ENCODE results near the gene ZNF839.

Gene ZNF839

DNA sequence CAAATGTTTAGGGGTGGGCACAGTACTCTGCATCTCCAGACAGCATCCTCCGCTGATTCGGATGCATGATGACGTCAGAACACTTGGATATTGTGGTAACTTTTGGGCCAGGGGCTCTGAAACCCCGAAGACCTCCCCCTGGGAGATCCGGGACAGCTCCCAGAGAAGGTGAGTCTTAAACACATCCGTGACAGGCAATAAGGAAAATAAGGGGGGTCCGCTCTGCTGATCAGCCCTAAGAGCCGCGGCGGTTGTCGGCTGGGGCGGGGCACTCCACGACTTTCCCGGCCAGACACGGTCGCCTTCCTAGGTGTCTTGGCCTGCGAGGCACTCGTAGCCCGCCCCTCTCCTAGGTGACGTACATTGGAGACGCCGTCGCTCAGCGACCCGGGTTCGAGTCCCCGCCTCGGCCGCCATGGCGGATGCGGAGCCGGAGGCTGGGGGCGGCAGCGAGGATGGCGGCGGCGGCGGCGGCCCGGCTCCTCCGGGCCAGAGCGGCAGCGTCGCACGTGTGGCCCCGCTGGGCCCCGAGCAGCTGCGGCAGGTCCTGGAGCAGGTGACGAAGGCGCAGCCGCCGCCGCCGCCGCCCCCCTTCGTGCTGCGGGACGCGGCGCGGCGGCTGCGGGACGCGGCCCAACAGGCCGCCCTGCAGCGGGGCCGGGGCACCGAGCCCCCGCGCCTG, at the start of gene ZNF839:
Gene ZNF839, plus strand, starts transcription at position 396 of the 682 bp plus-strand sequence. Its CDS starts 20 bp downstream, at position 416.
- peak within 1 kb of the TSS; percentile 100 for H3K27ac Mint-ChIP-seq (ENCODE audit: low read depth)
- DNase-seq (ENCODE audit: low spot score in 2 of 2) (peak; percentile 92 to 94), ATAC-seq (replicated peaks; ENCODE audit: extremely low read depth, poor library complexity, severe bottlenecking) (peak; percentile 72)
- H3K9me3 Mint-ChIP-seq: no peaks in the 10 kb centered on the region
- H3K36me3 Mint-ChIP-seq (ENCODE audit: insufficient read depth): peaks cover 35% of the 10 kb centered on the region
- no peaks in the 10 kb centered on the region for H3K27me3 Mint-ChIP-seq
- peaks cover 35% of the 10 kb centered on the region for H3K4me1 Mint-ChIP-seq
- peak within 1 kb of the TSS; percentile 92 for H3K4me3 Mint-ChIP-seq

DNA sequence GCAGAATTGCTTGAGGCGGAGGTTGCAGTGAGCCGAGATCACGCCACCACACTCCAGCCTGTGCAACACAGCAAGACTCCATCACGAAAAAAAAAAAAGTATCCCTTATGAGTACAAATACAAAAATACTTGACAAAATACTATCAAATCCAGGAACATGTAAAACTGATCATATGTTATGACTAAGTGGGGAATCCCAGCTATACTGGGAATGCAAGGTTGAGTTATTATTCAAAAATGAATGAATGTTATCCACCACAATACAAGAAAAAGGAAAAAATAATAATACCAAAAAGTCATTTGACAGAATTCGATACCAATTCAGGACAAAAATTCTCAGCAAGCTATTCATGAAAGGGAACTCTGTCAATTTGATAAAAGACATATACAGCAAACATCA, 47.2 kb upstream of the ZNF839 start:
- ATAC-seq (replicated peaks; ENCODE audit: extremely low read depth, poor library complexity, severe bottlenecking) (no peak), DNase-seq (ENCODE audit: low spot score in 2 of 2) (no peak)
- H3K4me1 Mint-ChIP-seq: no peaks in the 10 kb centered on the region
- no peaks in the 10 kb centered on the region for H3K9me3 Mint-ChIP-seq
- H3K27me3 Mint-ChIP-seq: no peaks in the 10 kb centered on the region
- no peak overlapping the region for H3K4me3 Mint-ChIP-seq
- H3K27ac Mint-ChIP-seq (ENCODE audit: low read depth): no peak overlapping the region
- no peaks in the 10 kb centered on the region for H3K36me3 Mint-ChIP-seq (ENCODE audit: insufficient read depth)

- no peaks in the 10 kb centered on the region for H3K36me3 Mint-ChIP-seq (ENCODE audit: insufficient read depth)
Observed at GRCh38 chr14:102275866-102276265, 43.7 kb upstream of the ZNF839 start.

DNA sequence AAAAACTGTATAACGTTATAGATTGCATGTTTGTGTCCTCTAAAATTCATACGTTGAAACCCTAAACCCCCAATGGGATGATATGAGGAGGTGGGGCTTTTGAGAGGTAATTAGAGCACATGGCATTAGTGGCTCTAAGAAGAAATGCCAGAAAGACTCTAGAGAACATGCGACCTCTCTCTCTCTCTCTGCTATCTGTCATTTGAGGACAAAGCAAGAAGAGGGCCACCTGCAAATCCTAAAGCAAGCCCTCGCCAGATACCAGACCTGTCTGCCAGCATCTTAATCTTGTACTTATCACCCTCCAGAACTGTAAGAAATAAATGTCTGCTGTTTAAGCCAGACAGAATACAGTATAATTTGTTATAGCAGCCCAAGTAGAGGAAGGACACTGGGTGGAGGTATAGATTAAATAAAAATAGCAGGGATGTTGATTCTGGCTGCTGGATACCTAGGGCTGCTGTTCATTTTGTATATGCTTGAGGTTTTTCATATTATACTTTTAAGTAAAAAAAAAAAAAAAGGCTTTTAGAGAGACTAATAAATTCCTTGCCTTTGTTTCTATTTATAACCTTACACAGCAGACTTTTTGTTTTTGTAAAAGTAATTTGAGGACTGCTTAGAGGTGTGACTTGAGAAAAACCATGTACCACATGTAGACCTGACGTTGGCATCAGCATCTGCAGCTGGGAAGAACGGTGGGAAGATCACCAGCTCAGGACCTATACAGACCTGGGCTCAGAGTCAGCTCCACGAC, 41.5 kb upstream of the ZNF839 start:
- no peak for ATAC-seq (replicated peaks; ENCODE audit: extremely low read depth, poor library complexity, severe bottlenecking)
- H3K27ac Mint-ChIP-seq (ENCODE audit: low read depth): no peak overlapping the region
- H3K4me1 Mint-ChIP-seq: no peaks in the 10 kb centered on the region
- H3K9me3 Mint-ChIP-seq: no peaks in the 10 kb centered on the region
- no peaks in the 10 kb centered on the region for H3K36me3 Mint-ChIP-seq (ENCODE audit: insufficient read depth)
- no peak overlapping the region for H3K4me3 Mint-ChIP-seq
- H3K27me3 Mint-ChIP-seq: no peaks in the 10 kb centered on the region
- no peak for DNase-seq (ENCODE audit: low spot score in 2 of 2)

More at GRCh38 chr14:102275866-102276265, 43.7 kb upstream of the ZNF839 start:
- Mint-ChIP-seq H3K27me3 (no peaks in the 10 kb centered on the region), H3K4me1 (no peaks in the 10 kb centered on the region), H3K27ac (ENCODE audit: low read depth) (no peak overlapping the region), H3K9me3 (no peaks in the 10 kb centered on the region), H3K4me3 (no peak overlapping the region)
- ATAC-seq (replicated peaks; ENCODE audit: extremely low read depth, poor library complexity, severe bottlenecking) (no peak), DNase-seq (ENCODE audit: low spot score in 2 of 2) (no peak)

- Mint-ChIP-seq H3K9me3 (no peaks in the 10 kb centered on the region), H3K36me3 (ENCODE audit: insufficient read depth) (no peaks in the 10 kb centered on the region), H3K4me1 (no peaks in the 10 kb centered on the region), H3K27ac (ENCODE audit: low read depth) (no peak overlapping the region), H3K4me3 (no peak overlapping the region), H3K27me3 (no peaks in the 10 kb centered on the region)
- ATAC-seq (replicated peaks; ENCODE audit: extremely low read depth, poor library complexity, severe bottlenecking): no peak
- no peak for DNase-seq (ENCODE audit: low spot score in 2 of 2)
Observed at GRCh38 chr14:102278631-102278935, 41.0 kb upstream of the ZNF839 start.

DNA sequence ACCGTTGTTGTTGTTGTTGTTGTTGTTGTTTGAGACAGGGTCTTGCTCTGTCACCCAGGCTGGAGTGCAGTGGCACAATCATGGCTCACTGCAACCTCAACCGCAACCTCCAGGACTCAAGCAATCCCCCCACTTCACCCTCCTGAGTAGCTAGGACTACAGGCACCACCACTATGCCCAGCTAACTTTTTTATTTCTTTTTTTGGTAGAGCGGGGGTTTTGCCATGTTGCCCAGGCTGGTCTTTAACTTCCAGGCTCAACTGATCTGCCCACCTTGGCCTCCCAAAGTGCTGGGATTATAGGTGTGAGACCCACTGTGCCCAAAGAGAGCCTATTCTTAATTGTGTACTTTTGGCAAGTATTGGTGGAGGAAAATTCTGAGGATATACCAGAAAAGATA, 40.3 kb upstream of the ZNF839 start:
- no peak for ATAC-seq (replicated peaks; ENCODE audit: extremely low read depth, poor library complexity, severe bottlenecking)
- Mint-ChIP-seq H3K27ac (ENCODE audit: low read depth) (no peak overlapping the region), H3K9me3 (no peaks in the 10 kb centered on the region), H3K27me3 (no peaks in the 10 kb centered on the region), H3K4me1 (no peaks in the 10 kb centered on the region), H3K36me3 (ENCODE audit: insufficient read depth) (no peaks in the 10 kb centered on the region), H3K4me3 (no peak overlapping the region)
- no peak for DNase-seq (ENCODE audit: low spot score in 2 of 2)

- DNase-seq (ENCODE audit: low spot score in 2 of 2) (no peak), ATAC-seq (replicated peaks; ENCODE audit: extremely low read depth, poor library complexity, severe bottlenecking) (no peak)
- no peak overlapping the region for H3K4me3 Mint-ChIP-seq
- no peaks in the 10 kb centered on the region for H3K27me3 Mint-ChIP-seq
- no peaks in the 10 kb centered on the region for H3K9me3 Mint-ChIP-seq
- H3K4me1 Mint-ChIP-seq: no peaks in the 10 kb centered on the region
- H3K36me3 Mint-ChIP-seq (ENCODE audit: insufficient read depth): no peaks in the 10 kb centered on the region
- H3K27ac Mint-ChIP-seq (ENCODE audit: low read depth): no peak overlapping the region
Observed at GRCh38 chr14:102279688-102280348, 39.7 kb upstream of the ZNF839 start.

DNA sequence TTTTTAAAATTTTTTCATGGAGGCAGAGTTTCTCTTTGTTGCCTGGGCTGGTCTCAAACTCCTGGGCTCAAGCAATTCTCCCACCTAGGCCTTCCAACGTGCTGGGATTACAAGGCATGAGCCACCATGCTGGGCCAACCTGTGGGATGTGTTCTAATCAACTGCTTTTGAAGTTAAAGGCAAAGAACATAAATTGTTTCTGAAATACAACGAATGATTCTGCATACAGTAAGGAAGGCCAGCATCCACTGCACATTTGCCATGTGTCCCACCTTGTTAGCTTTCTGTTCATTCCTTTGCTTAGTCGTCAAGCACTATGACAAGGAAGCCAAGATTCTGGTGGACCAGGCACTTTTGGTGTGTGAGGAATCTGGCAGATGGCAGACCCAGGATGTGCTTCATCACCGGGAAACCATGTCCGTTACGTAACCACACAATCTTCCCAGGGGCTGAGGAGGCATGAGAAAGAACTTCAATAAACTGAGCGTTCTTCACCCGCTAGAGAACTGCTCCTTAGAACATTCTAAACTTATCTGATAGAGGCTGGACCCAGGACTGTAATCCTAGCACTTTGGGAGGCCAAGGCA, 39.1 kb upstream of the ZNF839 start:
- Mint-ChIP-seq H3K9me3 (no peaks in the 10 kb centered on the region), H3K4me3 (no peak overlapping the region), H3K27me3 (no peaks in the 10 kb centered on the region), H3K27ac (ENCODE audit: low read depth) (no peak overlapping the region), H3K4me1 (no peaks in the 10 kb centered on the region), H3K36me3 (ENCODE audit: insufficient read depth) (no peaks in the 10 kb centered on the region)
- DNase-seq (ENCODE audit: low spot score in 2 of 2) (no peak), ATAC-seq (replicated peaks; ENCODE audit: extremely low read depth, poor library complexity, severe bottlenecking) (no peak)

- H3K36me3 Mint-ChIP-seq (ENCODE audit: insufficient read depth): no peaks in the 10 kb centered on the region
- no peaks in the 10 kb centered on the region for H3K4me1 Mint-ChIP-seq
- H3K27ac Mint-ChIP-seq (ENCODE audit: low read depth): no peak overlapping the region
- no peak overlapping the region for H3K4me3 Mint-ChIP-seq
- no peaks in the 10 kb centered on the region for H3K27me3 Mint-ChIP-seq
- no peaks in the 10 kb centered on the region for H3K9me3 Mint-ChIP-seq
- DNase-seq (ENCODE audit: low spot score in 2 of 2) (no peak), ATAC-seq (replicated peaks; ENCODE audit: extremely low read depth, poor library complexity, severe bottlenecking) (no peak)
Observed at GRCh38 chr14:102282751-102283465, 36.6 kb upstream of the ZNF839 start.

- H3K27me3 Mint-ChIP-seq: no peaks in the 10 kb centered on the region
- H3K27ac Mint-ChIP-seq (ENCODE audit: low read depth): no peak overlapping the region
- ATAC-seq (replicated peaks; ENCODE audit: extremely low read depth, poor library complexity, severe bottlenecking): no peak
- no peaks in the 10 kb centered on the region for H3K36me3 Mint-ChIP-seq (ENCODE audit: insufficient read depth)
- no peak for DNase-seq (ENCODE audit: low spot score in 2 of 2)
- no peak overlapping the region for H3K4me3 Mint-ChIP-seq
- H3K4me1 Mint-ChIP-seq: no peaks in the 10 kb centered on the region
- no peaks in the 10 kb centered on the region for H3K9me3 Mint-ChIP-seq
Observed at GRCh38 chr14:102283631-102284129, 35.9 kb upstream of the ZNF839 start.

- Mint-ChIP-seq H3K4me3 (no peak overlapping the region), H3K27ac (ENCODE audit: low read depth) (no peak overlapping the region), H3K36me3 (ENCODE audit: insufficient read depth) (no peaks in the 10 kb centered on the region), H3K4me1 (no peaks in the 10 kb centered on the region), H3K27me3 (no peaks in the 10 kb centered on the region), H3K9me3 (no peaks in the 10 kb centered on the region)
- no peak for DNase-seq (ENCODE audit: low spot score in 2 of 2)
- ATAC-seq (replicated peaks; ENCODE audit: extremely low read depth, poor library complexity, severe bottlenecking): no peak
Observed at GRCh38 chr14:102285106-102285505, 34.4 kb upstream of the ZNF839 start.

DNA sequence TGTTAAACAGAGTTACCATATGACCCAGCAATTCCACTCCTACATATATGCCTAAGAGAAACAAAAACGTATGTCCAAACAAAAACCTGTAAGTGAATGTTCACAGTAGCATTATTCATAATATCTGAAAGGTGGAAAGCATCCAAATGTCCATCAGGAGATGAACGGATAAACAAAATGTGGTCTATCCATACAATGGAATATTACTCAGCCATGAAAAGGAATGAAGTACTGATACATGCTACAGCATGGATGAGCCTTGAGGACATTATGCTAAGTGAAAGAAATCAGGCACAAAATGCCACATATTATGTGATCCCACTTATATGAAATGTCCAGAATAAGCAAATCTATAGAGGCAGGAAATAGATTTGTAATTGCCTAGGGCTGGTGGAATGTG, 31.4 kb upstream of the ZNF839 start:
- DNase-seq (ENCODE audit: low spot score in 2 of 2) (no peak), ATAC-seq (replicated peaks; ENCODE audit: extremely low read depth, poor library complexity, severe bottlenecking) (no peak)
- Mint-ChIP-seq H3K36me3 (ENCODE audit: insufficient read depth) (no peaks in the 10 kb centered on the region), H3K27me3 (no peaks in the 10 kb centered on the region), H3K4me1 (no peaks in the 10 kb centered on the region), H3K4me3 (no peak overlapping the region), H3K9me3 (no peaks in the 10 kb centered on the region), H3K27ac (ENCODE audit: low read depth) (no peak overlapping the region)
